WTC11 (cell line): ENCODE measurements around the gene ZNF506.

Experiments
- CTCF ChIP-seq: fragments of 200-600 bp; IDR thresholded peaks from 2 replicates; pipeline ENCODE4 v1.8.0; 2022; ENCODE audit warnings: antibody characterized with exemption
- ESRRA ChIP-seq: sonication (generic); formaldehyde crosslinking; IDR thresholded peaks from 2 replicates; pipeline ENCODE4 v1.8.1; 2022; ENCODE audit warnings: mild to moderate bottlenecking, missing genetic modification reagents, borderline replicate concordance
- MAX ChIP-seq: sonication (generic); formaldehyde crosslinking; IDR thresholded peaks from 2 replicates; pipeline ENCODE4 v1.8.0; 2022; ENCODE audit warnings: mild to moderate bottlenecking, missing genetic modification reagents
- PRDM15 ChIP-seq: sonication (generic); formaldehyde crosslinking; IDR thresholded peaks from 2 replicates; pipeline ENCODE4 v1.8.0; 2022; ENCODE audit warnings: missing genetic modification reagents
- USF2 ChIP-seq: sonication (generic); formaldehyde crosslinking; IDR thresholded peaks from 2 replicates; pipeline ENCODE4 v1.8.1; 2023; ENCODE audit warnings: mild to moderate bottlenecking, missing genetic modification reagents, moderate library complexity

GRCh38 chr19:19821366-19821951 lies at the start of gene ZNF506:
- TF ChIP-seq CTCF (no peak), USF2 (no peak), PRDM15 (CRISPR knock-in tag) (no peak), MAX (CRISPR knock-in tag) (no peak), ESRRA (CRISPR knock-in tag) (no peak)
